SK-N-SH treated with all-trans-retinoic acid at 6 μM for 48 hours (cell line): ENCODE measurements around the gene CACNA1B.

ENCODE experiments used
- ATAC-seq: fragments of 200-7000 bp; cut with Tn5 transposase; 3 replicates; pipeline ENCODE4 v1.9.1; 2020; ENCODE audit warnings: mild to moderate bottlenecking, moderate library complexity
- ARNTL ChIP-seq: fragments of 450-650 bp; formaldehyde crosslinking; IDR thresholded peaks from 2 replicates; pipeline ENCODE4 v1.5.0; 2020; ENCODE audit warnings: low read depth, mild to moderate bottlenecking, moderate library complexity, borderline replicate concordance
- CREB5 ChIP-seq: fragments of 250-450 bp; sonication (Bioruptor Pico); IDR thresholded peaks from 2 replicates; pipeline ENCODE4 v1.5.1; 2020; ENCODE audit warnings: low read depth, mild to moderate bottlenecking, moderate library complexity
- CSDC2 ChIP-seq: fragments of 250-450 bp; sonication (Bioruptor Pico); IDR thresholded peaks from 2 replicates; pipeline ENCODE4 v1.5.0; 2020; ENCODE audit warnings: mild to moderate bottlenecking, moderate library complexity
- GLIS3 ChIP-seq: fragments of 250-450 bp; sonication (Bioruptor Pico); IDR thresholded peaks from 2 replicates; pipeline ENCODE4 v1.5.0; 2020; ENCODE audit warnings: mild to moderate bottlenecking, moderate library complexity
- ISL1 ChIP-seq: fragments of 250-450 bp; sonication (Bioruptor Pico); IDR thresholded peaks from 2 replicates; pipeline ENCODE4 v2.1.2; 2022; ENCODE audit warnings: mild to moderate bottlenecking, moderate library complexity
- OSR1 ChIP-seq: fragments of 250-450 bp; sonication (Bioruptor Pico); IDR thresholded peaks from 2 replicates; pipeline ENCODE4 v1.8.0; 2022; ENCODE audit warnings: moderate library complexity, mild to moderate bottlenecking, inconsistent platforms
- PATZ1 ChIP-seq: fragments of 250-450 bp; sonication (Bioruptor Pico); IDR thresholded peaks from 2 replicates; pipeline ENCODE4 v1.8.0; 2020; ENCODE audit warnings: mild to moderate bottlenecking, moderate library complexity, borderline replicate concordance
- SNAI2 ChIP-seq: fragments of 250-450 bp; sonication (Bioruptor Pico); IDR thresholded peaks from 2 replicates; pipeline ENCODE4 v1.5.0; 2020; ENCODE audit warnings: mild to moderate bottlenecking, moderate library complexity
- ZC3H10 ChIP-seq: fragments of 250-450 bp; sonication (Bioruptor Pico); IDR thresholded peaks from 2 replicates; pipeline ENCODE4 v1.5.1; 2021; ENCODE audit warnings: mild to moderate bottlenecking, moderate library complexity
- ZFP3 ChIP-seq: fragments of 250-450 bp; sonication (Bioruptor Pico); IDR thresholded peaks from 2 replicates; pipeline ENCODE4 v1.5.0; 2020; ENCODE audit warnings: mild to moderate bottlenecking, moderate library complexity
- ZNF565 ChIP-seq: fragments of 450-650 bp; formaldehyde crosslinking; conservative IDR thresholded peaks from 2 replicates; pipeline ENCODE4 v1.5.0; 2020; ENCODE audit warnings: low read depth, mild to moderate bottlenecking, moderate library complexity
- ZNF70 ChIP-seq: fragments of 450-650 bp; formaldehyde crosslinking; IDR thresholded peaks from 2 replicates; pipeline ENCODE4 v1.5.0; 2020; ENCODE audit warnings: mild to moderate bottlenecking, moderate library complexity
- ZNF8 ChIP-seq: fragments of 450-650 bp; formaldehyde crosslinking; IDR thresholded peaks from 2 replicates; pipeline ENCODE4 v1.5.0; 2020; ENCODE audit warnings: mild to moderate bottlenecking, moderate library complexity
- TF ChIP-seq, protein P1 (sequence below): fragments of 250-450 bp; sonication (Bioruptor Pico); IDR thresholded peaks from 2 replicates; pipeline ENCODE4 v1.8.0; 2021; ENCODE audit warnings: low read depth, mild to moderate bottlenecking, moderate library complexity, borderline replicate concordance
- TF ChIP-seq, protein P2 (sequence below): fragments of 250-450 bp; sonication (Bioruptor Pico); IDR thresholded peaks from 2 replicates; pipeline ENCODE4 v1.5.1; 2021; ENCODE audit warnings: mild to moderate bottlenecking, moderate library complexity
- TF ChIP-seq, protein P3 (sequence below): fragments of 250-450 bp; sonication (Bioruptor Pico); IDR thresholded peaks from 2 replicates; pipeline ENCODE4 v1.5.0; 2020; ENCODE audit warnings: mild to moderate bottlenecking, moderate library complexity

Gene CACNA1B

DNA sequence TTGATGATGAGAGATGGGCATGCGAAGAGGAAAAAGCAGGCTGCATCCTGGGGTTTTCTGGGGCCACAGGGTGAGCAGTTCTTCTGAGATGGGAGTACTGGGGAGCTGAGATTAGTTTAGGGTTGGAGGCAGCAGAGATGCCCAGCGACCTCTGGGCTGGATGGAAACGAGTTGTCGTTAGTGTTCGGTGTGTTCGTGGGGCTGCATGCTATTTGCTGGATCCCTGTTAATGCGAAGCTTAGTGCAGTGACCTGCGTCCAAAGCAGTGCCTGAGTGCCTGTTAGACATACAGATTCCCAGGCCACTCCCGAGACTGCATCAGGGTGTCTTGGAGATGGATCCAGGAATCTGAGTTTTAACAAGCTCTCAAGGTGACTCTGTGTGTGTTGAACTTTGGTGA, 201.3 kb downstream of the CACNA1B start:
- no peak for TF ChIP-seq CSDC2 (CRISPR knock-in tag)
- no peak for TF ChIP-seq GLIS3 (CRISPR knock-in tag)
- TF ChIP-seq, protein P1, sequence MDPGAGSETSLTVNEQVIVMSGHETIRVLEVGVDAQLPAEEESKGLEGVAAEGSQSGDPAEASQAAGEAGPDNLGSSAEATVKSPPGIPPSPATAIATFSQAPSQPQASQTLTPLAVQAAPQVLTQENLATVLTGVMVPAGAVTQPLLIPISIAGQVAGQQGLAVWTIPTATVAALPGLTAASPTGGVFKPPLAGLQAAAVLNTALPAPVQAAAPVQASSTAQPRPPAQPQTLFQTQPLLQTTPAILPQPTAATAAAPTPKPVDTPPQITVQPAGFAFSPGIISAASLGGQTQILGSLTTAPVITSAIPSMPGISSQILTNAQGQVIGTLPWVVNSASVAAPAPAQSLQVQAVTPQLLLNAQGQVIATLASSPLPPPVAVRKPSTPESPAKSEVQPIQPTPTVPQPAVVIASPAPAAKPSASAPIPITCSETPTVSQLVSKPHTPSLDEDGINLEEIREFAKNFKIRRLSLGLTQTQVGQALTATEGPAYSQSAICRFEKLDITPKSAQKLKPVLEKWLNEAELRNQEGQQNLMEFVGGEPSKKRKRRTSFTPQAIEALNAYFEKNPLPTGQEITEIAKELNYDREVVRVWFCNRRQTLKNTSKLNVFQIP (CRISPR knock-in tag) = no peak
- TF ChIP-seq ZNF8 (CRISPR knock-in tag) = no peak
- no peak for TF ChIP-seq CREB5 (CRISPR knock-in tag)
- no peak for TF ChIP-seq ZFP3 (CRISPR knock-in tag)
- no peak for ATAC-seq

DNA sequence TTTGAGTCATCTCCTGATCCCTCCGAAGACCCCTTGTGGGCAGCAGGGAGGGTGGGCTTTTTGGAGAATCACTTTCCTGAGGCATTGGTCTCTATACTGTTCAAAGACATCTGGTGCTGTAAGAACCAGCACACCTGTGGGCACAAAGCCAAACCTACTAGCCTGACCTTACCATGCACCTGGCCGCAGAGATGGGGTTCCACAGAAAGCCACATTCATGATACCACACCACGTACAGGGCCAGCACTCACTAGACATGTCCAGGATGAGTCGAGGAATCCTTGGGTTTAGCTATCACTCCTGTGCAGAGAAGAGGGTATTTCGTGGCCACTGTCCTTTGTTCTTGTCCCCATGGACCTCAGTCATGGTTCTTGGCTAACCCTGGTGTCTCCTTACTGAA, 203.4 kb downstream of the CACNA1B start:
- ATAC-seq = no peak
- TF ChIP-seq, protein P1 (CRISPR knock-in tag) = no peak
- TF ChIP-seq GLIS3 (CRISPR knock-in tag) (no peak), PATZ1 (no peak), ZFP3 (CRISPR knock-in tag) (no peak), ARNTL (CRISPR knock-in tag) (no peak), SNAI2 (CRISPR knock-in tag) (no peak), ZNF70 (CRISPR knock-in tag) (no peak), CSDC2 (CRISPR knock-in tag) (no peak), ZC3H10 (CRISPR knock-in tag) (no peak), OSR1 (CRISPR knock-in tag) (no peak), ZNF8 (CRISPR knock-in tag) (no peak), ISL1 (no peak), ZNF565 (CRISPR knock-in tag) (no peak)
- TF ChIP-seq, protein P2, sequence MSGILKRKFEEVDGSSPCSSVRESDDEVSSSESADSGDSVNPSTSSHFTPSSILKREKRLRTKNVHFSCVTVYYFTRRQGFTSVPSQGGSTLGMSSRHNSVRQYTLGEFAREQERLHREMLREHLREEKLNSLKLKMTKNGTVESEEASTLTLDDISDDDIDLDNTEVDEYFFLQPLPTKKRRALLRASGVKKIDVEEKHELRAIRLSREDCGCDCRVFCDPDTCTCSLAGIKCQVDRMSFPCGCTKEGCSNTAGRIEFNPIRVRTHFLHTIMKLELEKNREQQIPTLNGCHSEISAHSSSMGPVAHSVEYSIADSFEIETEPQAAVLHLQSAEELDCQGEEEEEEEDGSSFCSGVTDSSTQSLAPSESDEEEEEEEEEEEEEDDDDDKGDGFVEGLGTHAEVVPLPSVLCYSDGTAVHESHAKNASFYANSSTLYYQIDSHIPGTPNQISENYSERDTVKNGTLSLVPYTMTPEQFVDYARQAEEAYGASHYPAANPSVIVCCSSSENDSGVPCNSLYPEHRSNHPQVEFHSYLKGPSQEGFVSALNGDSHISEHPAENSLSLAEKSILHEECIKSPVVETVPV = no peak
- TF ChIP-seq, protein P3, sequence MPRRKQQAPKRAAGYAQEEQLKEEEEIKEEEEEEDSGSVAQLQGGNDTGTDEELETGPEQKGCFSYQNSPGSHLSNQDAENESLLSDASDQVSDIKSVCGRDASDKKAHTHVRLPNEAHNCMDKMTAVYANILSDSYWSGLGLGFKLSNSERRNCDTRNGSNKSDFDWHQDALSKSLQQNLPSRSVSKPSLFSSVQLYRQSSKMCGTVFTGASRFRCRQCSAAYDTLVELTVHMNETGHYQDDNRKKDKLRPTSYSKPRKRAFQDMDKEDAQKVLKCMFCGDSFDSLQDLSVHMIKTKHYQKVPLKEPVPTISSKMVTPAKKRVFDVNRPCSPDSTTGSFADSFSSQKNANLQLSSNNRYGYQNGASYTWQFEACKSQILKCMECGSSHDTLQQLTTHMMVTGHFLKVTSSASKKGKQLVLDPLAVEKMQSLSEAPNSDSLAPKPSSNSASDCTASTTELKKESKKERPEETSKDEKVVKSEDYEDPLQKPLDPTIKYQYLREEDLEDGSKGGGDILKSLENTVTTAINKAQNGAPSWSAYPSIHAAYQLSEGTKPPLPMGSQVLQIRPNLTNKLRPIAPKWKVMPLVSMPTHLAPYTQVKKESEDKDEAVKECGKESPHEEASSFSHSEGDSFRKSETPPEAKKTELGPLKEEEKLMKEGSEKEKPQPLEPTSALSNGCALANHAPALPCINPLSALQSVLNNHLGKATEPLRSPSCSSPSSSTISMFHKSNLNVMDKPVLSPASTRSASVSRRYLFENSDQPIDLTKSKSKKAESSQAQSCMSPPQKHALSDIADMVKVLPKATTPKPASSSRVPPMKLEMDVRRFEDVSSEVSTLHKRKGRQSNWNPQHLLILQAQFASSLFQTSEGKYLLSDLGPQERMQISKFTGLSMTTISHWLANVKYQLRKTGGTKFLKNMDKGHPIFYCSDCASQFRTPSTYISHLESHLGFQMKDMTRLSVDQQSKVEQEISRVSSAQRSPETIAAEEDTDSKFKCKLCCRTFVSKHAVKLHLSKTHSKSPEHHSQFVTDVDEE (CRISPR knock-in tag) = no peak

GRCh38 chr9:138082918-138083636, 205.5 kb downstream of the CACNA1B start:
- no peak for ATAC-seq
- TF ChIP-seq SNAI2 (CRISPR knock-in tag) (no peak), ZNF70 (CRISPR knock-in tag) (no peak)
- TF ChIP-seq, all 23 proteins: peak for 0
